ENCODE data around the gene THSD7B. TPM values are rescaled to one million over a fixed set of nuclear protein-coding genes. Genes with fewer than 3 reads are reported as not detected.

The THSD7B gene
- total RNA-seq, 1 experiment from 2014 or later: under 0.01 TPM

- CTCF ChIA-PET: no interaction called here
Measured at GRCh38 chr2:137180012-137180411, 414.7 kb downstream of the THSD7B start.

GRCh38 chr2:137181370-137181769, 416.0 kb downstream of the THSD7B start:
- no peaks in the 10 kb centered on the region for H3K9me2 ChIP-seq (replicated peaks; ENCODE audit: low read length)
- ATAC-seq (no peak), DNase-seq (peak; percentile 14)
- TF ChIP-seq EZH2phosphoT487 (IDR thresholded peaks at IDR 0.05; ENCODE audit: borderline replicate concordance, low read length) (no peak), CTCF (conservative IDR thresholded peaks at IDR 0.05; ENCODE audit: low read depth, low read length) (no peak), EZH2 (IDR thresholded peaks at IDR 0.05; ENCODE audit: low read length, unreplicated experiment) (no peak)
- no peaks in the 10 kb centered on the region for H3K27me3 ChIP-seq (ENCODE audit: low read length)
- peaks cover 39% of the 10 kb centered on the region for H3K4me1 ChIP-seq (ENCODE audit: insufficient read depth, low read length)
- intact Hi-C loops (cut with micrococcal nuclease): no loop called here
- ChIA-PET CTCF (no interaction called here), POLR2A (ENCODE audit: unreplicated experiment) (no interaction called here)
- H3F3A ChIP-seq (ENCODE audit: low read length, unreplicated experiment): peaks cover 5% of the 10 kb centered on the region
- H3K9ac ChIP-seq (ENCODE audit: low read length): no peak overlapping the region
- no peak overlapping the region for H3K4me3 ChIP-seq (ENCODE audit: low read length)
- no peaks in the 10 kb centered on the region for H3K9me3 ChIP-seq (ENCODE audit: low read length)
- H4K20me1 ChIP-seq (ENCODE audit: low read length): no peaks in the 10 kb centered on the region
- H3K4me2 ChIP-seq (ENCODE audit: low read length): no peak overlapping the region
- no peak overlapping the region for H3K27ac ChIP-seq (ENCODE audit: low read length)
- BruUV-seq (replicated peaks): no TSS peak
- H3K79me2 ChIP-seq (ENCODE audit: low read length): no peaks in the 10 kb centered on the region
- no peaks in the 10 kb centered on the region for H3K36me3 ChIP-seq (ENCODE audit: low read depth, low read length)
- no peak overlapping the region for H2AFZ ChIP-seq (ENCODE audit: low read length)

More at GRCh38 chr2:137180012-137180411, 414.7 kb downstream of the THSD7B start:
- H3K9me2 ChIP-seq (replicated peaks; ENCODE audit: low read length): no peaks in the 10 kb centered on the region
- no peaks in the 10 kb centered on the region for H4K20me1 ChIP-seq (ENCODE audit: low read length)
- no peak overlapping the region for H3K9ac ChIP-seq (ENCODE audit: low read length)
- peak overlapping the region; percentile 37; the same call in 1 of the 2 replicates for H3K4me3 ChIP-seq (ENCODE audit: low read length)
- peaks cover 39% of the 10 kb centered on the region for H3K4me1 ChIP-seq (ENCODE audit: insufficient read depth, low read length)
- DNase-seq (peak; percentile 65), ATAC-seq (peak; percentile 69)
- TF ChIP-seq CTCF (conservative IDR thresholded peaks at IDR 0.05; ENCODE audit: low read depth, low read length) (no peak), EZH2 (IDR thresholded peaks at IDR 0.05; ENCODE audit: low read length, unreplicated experiment) (no peak), EZH2phosphoT487 (IDR thresholded peaks at IDR 0.05; ENCODE audit: borderline replicate concordance, low read length) (no peak)
- intact Hi-C loops (cut with micrococcal nuclease): no loop called here
- peaks cover 5% of the 10 kb centered on the region for H3F3A ChIP-seq (ENCODE audit: low read length, unreplicated experiment)
- no peaks in the 10 kb centered on the region for H3K36me3 ChIP-seq (ENCODE audit: low read depth, low read length)
- peak overlapping the region; percentile 71 for H3K4me2 ChIP-seq (ENCODE audit: low read length)
- POLR2A ChIA-PET (ENCODE audit: unreplicated experiment): no interaction called here
- no peaks in the 10 kb centered on the region for H3K27me3 ChIP-seq (ENCODE audit: low read length)
- H3K9me3 ChIP-seq (ENCODE audit: low read length): no peaks in the 10 kb centered on the region
- no TSS peak for BruUV-seq (replicated peaks)
- peak overlapping the region; percentile 80 for H3K27ac ChIP-seq (ENCODE audit: low read length)
- H2AFZ ChIP-seq (ENCODE audit: low read length): no peak overlapping the region
- H3K79me2 ChIP-seq (ENCODE audit: low read length): no peaks in the 10 kb centered on the region

GRCh38 chr2:137182071-137182470, 416.7 kb downstream of the THSD7B start:
- no peak overlapping the region for H3K27ac ChIP-seq (ENCODE audit: low read length)
- H2AFZ ChIP-seq (ENCODE audit: low read length): no peak overlapping the region
- TF ChIP-seq EZH2phosphoT487 (IDR thresholded peaks at IDR 0.05; ENCODE audit: borderline replicate concordance, low read length) (no peak), CTCF (conservative IDR thresholded peaks at IDR 0.05; ENCODE audit: low read depth, low read length) (no peak), EZH2 (IDR thresholded peaks at IDR 0.05; ENCODE audit: low read length, unreplicated experiment) (no peak)
- no peaks in the 10 kb centered on the region for H3K9me3 ChIP-seq (ENCODE audit: low read length)
- BruUV-seq (replicated peaks): no TSS peak
- H3K79me2 ChIP-seq (ENCODE audit: low read length): no peaks in the 10 kb centered on the region
- H3K9ac ChIP-seq (ENCODE audit: low read length): no peak overlapping the region
- no peak overlapping the region for H3K4me2 ChIP-seq (ENCODE audit: low read length)
- intact Hi-C loops (cut with micrococcal nuclease): no loop called here
- DNase-seq: no peak
- H4K20me1 ChIP-seq (ENCODE audit: low read length): no peaks in the 10 kb centered on the region
- no peaks in the 10 kb centered on the region for H3K27me3 ChIP-seq (ENCODE audit: low read length)
- no peaks in the 10 kb centered on the region for H3K36me3 ChIP-seq (ENCODE audit: low read depth, low read length)
- CTCF ChIA-PET: no interaction called here
- POLR2A ChIA-PET (ENCODE audit: unreplicated experiment): no interaction called here
- H3K9me2 ChIP-seq (replicated peaks; ENCODE audit: low read length): no peaks in the 10 kb centered on the region
- no peak overlapping the region for H3K4me3 ChIP-seq (ENCODE audit: low read length)
- H3F3A ChIP-seq (ENCODE audit: low read length, unreplicated experiment): peaks cover 5% of the 10 kb centered on the region
- peaks cover 39% of the 10 kb centered on the region for H3K4me1 ChIP-seq (ENCODE audit: insufficient read depth, low read length)
- ATAC-seq: no peak

Measured in PC-3 (cell line).